ENCODE data around the gene AACS. TPM values are rescaled to one million over a fixed set of nuclear protein-coding genes. Genes with fewer than 3 reads are reported as not detected.

The AACS gene
- total and polyA plus RNA-seq, 2 of the 4 experiments (the other 2 are of a cell fraction): 22.0 to 24.9 TPM

GRCh38 chr12:125113789-125114188, 48.6 kb downstream of the AACS start:
- no CpG with 5 or more reads among the region's 9 CpGs for WGBS, 2 experiments (ENCODE audit: extremely low coverage in 2 of 2, insufficient read length in 1 of 2)
- Histone ChIP-seq H2AFZ (replicated peaks; ENCODE audit: low read length, poor library complexity) (no peak overlapping the region), H4K8ac (ENCODE audit: low read depth in 2 of 2, low read length in 2 of 2) (no peak overlapping the region), H3K4me1 (ENCODE audit: control insufficient read depth, insufficient read depth, low read length) (peaks cover 6% of the 10 kb centered on the region; the same call in 1 of the 2 replicates), H2BK15ac (ENCODE audit: low read depth, low read length) (no peak overlapping the region), H2BK5ac (ENCODE audit: low read depth, low read length, poor library complexity, severe bottlenecking) (no peak overlapping the region), H3K27me3 (ENCODE audit: control insufficient read depth, insufficient read depth, low read length) (no peaks in the 10 kb centered on the region), H3K79me1 (ENCODE audit: low read depth in 1 of 2, low read length in 2 of 2) (no peaks in the 10 kb centered on the region), H2BK20ac (ENCODE audit: low read depth, low read length) (no peak overlapping the region), H3K9me3 (ENCODE audit: control insufficient read depth, insufficient read depth, low read length) (no peaks in the 10 kb centered on the region), H3K4me2 (ENCODE audit: low read depth, low read length) (no peak overlapping the region), H3K18ac (ENCODE audit: low read depth, low read length) (no peak overlapping the region), H3K4me3 (ENCODE audit: insufficient read depth, low read depth, low read length) (no peak overlapping the region), H3K14ac (replicated peaks; ENCODE audit: low read depth, low read length) (no peak overlapping the region), H3K4ac (ENCODE audit: low read depth, low read length) (no peak overlapping the region), H2AK9ac (replicated peaks; ENCODE audit: low read depth, low read length, poor library complexity) (no peak overlapping the region), H4K91ac (ENCODE audit: insufficient read depth, low read depth, low read length) (no peak overlapping the region), H2BK120ac (ENCODE audit: low read depth, low read length) (no peak overlapping the region), H4K5ac (ENCODE audit: low read depth, low read length) (no peak overlapping the region), H3K9ac (ENCODE audit: low read depth, low read length) (no peak overlapping the region), H3K56ac (ENCODE audit: extremely low read depth, insufficient read depth, low read length) (no peak overlapping the region), H4K20me1 (ENCODE audit: insufficient read depth, low read length) (no peaks in the 10 kb centered on the region), H2AK5ac (ENCODE audit: low read depth, low read length) (no peak overlapping the region), H3K9me1 (ENCODE audit: insufficient read depth, low read length) (0 out of 2 replicates have a peak, but pooled peaks cover 4% of the 10 kb centered on the region), H3K36me3 (ENCODE audit: control insufficient read depth, insufficient read depth, low read length) (peaks cover 29% of the 10 kb centered on the region), H3K23ac (ENCODE audit: low read depth, low read length) (no peak overlapping the region), H3K27ac (ENCODE audit: insufficient read depth, low read length) (no peak overlapping the region)
- intact Hi-C loops (cut with micrococcal nuclease): no loop called here
- TF ChIP-seq FOS (IDR thresholded peaks at IDR 0.05; ENCODE audit: low read depth, low read length): no peak
- TF ChIP-seq MAFK (IDR thresholded peaks at IDR 0.05; ENCODE audit: low read depth, low read length): no peak
- TF ChIP-seq MAZ (IDR thresholded peaks at IDR 0.05; ENCODE audit: borderline replicate concordance, low read depth, low read length): no peak
- no peak for TF ChIP-seq NFE2L2 (IDR thresholded peaks at IDR 0.05; ENCODE audit: low read depth, low read length)
- no peak for TF ChIP-seq BHLHE40 (IDR thresholded peaks at IDR 0.05; ENCODE audit: low read depth, low read length)
- TF ChIP-seq, protein P1, sequence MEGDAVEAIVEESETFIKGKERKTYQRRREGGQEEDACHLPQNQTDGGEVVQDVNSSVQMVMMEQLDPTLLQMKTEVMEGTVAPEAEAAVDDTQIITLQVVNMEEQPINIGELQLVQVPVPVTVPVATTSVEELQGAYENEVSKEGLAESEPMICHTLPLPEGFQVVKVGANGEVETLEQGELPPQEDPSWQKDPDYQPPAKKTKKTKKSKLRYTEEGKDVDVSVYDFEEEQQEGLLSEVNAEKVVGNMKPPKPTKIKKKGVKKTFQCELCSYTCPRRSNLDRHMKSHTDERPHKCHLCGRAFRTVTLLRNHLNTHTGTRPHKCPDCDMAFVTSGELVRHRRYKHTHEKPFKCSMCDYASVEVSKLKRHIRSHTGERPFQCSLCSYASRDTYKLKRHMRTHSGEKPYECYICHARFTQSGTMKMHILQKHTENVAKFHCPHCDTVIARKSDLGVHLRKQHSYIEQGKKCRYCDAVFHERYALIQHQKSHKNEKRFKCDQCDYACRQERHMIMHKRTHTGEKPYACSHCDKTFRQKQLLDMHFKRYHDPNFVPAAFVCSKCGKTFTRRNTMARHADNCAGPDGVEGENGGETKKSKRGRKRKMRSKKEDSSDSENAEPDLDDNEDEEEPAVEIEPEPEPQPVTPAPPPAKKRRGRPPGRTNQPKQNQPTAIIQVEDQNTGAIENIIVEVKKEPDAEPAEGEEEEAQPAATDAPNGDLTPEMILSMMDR (conservative IDR thresholded peaks at IDR 0.05; ENCODE audit: low read depth, low read length): no peak
- TF ChIP-seq, protein P2, sequence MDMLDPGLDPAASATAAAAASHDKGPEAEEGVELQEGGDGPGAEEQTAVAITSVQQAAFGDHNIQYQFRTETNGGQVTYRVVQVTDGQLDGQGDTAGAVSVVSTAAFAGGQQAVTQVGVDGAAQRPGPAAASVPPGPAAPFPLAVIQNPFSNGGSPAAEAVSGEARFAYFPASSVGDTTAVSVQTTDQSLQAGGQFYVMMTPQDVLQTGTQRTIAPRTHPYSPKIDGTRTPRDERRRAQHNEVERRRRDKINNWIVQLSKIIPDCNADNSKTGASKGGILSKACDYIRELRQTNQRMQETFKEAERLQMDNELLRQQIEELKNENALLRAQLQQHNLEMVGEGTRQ (IDR thresholded peaks at IDR 0.05; ENCODE audit: low read depth, low read length): no peak
- TF ChIP-seq MXI1 (IDR thresholded peaks at IDR 0.05; ENCODE audit: borderline replicate concordance, low read depth, low read length): no peak
- no peak for TF ChIP-seq POLR2A (IDR thresholded peaks at IDR 0.05; ENCODE audit: low read depth, low read length)
- no peak for TF ChIP-seq CHD1 (IDR thresholded peaks at IDR 0.05; ENCODE audit: low read depth, low read length)
- TF ChIP-seq RAD21 (IDR thresholded peaks at IDR 0.05; ENCODE audit: low read length): no peak
- TF ChIP-seq SMC3 (IDR thresholded peaks at IDR 0.05; ENCODE audit: low read depth, low read length): no peak
- in situ Hi-C loops (cut with MboI; ENCODE audit: low sequenced_read_pairs): no loop called here
- ChIA-PET CTCF (no interaction called here), POLR2A (ENCODE audit: unreplicated experiment) (no interaction called here)
- no TSS peak for BruUV-seq (replicated peaks)
- dilution Hi-C loops (cut with HindIII; ENCODE audit: low sequenced_read_pairs, unreplicated experiment): no loop called here
- DNase-seq (no peak), ATAC-seq (ENCODE audit: low read depth) (no peak)
